GM19240 (cell line): Measurements from ENCODE around the gene RRAS.

Source experiments
- DNase-seq: peaks from one replicate; pipeline ENCODE4 v3.0.0; 2011; ENCODE audit warnings: low spot score; ENCODE audit not compliant: insufficient read length

RRAS gene

GRCh38 chr19:49640113-49640898 is at the start of gene RRAS:
Gene RRAS, minus strand, starts transcription at chr19:49640143. Its CDS starts 45 bp downstream, at chr19:49640098.
- DNase-seq, result peak; percentile 93

DNA sequence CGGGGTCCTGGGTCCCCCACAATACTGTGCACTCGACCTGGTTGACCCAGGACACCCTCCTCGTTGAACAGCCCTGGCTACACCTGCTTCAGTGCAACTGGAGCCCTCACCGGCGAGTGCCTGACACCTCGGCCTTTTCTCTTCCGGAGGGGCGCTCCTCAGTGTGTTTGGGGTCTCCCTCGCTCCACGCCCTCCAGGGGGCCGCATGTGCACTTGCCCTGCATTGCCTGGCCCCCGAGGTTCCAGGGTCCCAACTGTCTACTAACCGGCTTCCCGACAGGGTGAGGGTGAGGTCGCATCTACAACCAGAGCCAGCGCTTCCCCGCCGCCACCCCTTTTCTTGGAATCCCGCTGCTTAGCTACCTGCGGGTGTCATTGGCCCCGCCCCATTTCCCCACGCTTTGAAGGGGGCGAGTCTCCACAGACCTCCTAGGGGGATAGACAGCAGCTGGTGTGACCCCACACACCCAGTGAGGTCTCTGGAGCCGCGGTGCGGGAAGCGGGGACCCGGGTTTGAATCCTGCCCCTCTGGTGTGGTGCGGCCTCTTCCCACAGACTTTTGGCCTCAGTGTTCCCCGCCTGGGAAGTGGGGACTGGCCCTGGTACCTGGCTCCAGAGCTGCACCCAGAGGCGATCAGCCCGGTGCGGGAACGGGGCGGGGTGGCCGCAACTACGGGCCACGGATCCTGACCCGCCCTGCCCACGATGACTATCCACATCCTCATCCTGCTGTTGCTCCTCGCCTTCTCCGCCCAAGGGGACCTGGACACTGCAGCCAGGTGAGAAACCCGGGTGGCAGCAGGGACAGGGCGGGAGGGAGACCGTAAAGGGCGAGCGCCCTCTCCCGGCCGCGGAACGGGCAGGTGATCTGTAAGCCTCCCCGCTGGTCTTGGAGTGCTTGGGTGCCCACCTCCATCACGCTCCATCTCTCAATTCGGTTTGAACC is 49.5 kb upstream of the RRAS start, which contains the start of gene ADM5:
TSS of gene ADM5 (plus strand) at position 462 of the 946 bp plus-strand sequence. CDS start at position 706, 244 bp downstream.
- DNase-seq, result no peak

DNA sequence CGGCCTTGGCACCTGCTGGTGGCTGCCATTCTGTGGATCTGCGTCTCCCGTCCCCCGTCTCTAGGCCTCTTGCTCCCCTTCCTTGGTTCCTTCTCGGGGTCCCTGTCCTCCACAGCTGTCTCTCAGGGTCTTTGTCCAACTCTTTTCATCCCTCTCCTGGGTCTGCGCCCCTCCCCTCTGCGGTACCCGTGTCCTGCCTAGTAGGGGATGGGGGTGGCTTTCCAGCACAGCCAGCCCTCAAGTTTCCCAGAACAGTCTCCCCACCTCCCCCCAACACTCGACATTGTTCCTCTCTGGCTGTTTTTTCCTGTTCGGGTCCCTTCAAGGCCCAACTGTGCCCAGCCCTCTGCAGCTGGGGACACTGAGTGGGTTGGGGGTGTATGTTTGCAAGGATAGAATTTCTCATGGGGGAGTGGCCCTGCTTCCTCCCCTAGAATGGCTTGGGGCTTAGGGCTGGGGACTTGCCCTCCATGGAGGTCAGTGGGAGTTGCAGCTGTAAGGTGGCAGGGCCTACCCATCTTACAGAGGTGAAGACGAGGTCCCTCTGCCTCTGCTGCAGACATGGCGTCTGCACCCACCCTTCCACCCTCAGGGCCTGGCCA is 48.7 kb upstream of the RRAS start:
- no peak for DNase-seq

DNA sequence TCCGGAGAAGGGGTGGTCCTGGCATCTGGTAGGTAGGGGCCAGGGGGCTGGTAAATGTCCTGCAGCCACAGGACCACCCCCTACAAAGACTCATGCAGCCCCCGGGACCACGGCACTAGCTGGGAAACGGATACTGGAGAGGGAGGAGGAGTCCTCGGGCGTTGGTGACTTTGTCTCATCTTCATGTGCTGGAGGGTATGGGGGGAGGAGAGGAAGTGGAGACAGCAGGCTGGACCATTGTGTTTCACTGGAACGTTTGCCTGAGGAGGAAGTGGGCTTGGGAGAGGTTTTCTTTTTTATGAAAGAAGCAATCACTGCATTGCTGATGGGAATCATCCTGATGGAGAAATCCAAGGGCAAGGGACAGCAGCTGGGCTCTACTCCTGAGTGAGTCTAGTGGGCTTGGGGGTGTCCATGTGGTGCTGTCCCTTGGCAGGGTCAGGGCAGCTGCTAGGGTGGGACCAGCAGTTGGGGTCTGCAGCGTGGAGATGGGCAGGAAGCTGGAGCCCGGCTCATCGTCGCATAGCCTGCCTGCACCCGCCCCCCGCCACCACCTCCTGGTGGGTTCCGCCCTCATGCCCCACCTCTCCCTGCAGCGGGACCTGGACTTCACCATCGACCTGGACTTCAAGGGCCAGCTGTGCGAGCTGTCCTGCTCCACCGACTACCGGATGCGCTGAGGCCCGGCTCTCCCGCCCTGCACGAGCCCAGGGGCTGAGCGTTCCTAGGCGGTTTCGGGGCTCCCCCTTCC is 47.8 kb upstream of the RRAS start:
- no peak for DNase-seq

DNA sequence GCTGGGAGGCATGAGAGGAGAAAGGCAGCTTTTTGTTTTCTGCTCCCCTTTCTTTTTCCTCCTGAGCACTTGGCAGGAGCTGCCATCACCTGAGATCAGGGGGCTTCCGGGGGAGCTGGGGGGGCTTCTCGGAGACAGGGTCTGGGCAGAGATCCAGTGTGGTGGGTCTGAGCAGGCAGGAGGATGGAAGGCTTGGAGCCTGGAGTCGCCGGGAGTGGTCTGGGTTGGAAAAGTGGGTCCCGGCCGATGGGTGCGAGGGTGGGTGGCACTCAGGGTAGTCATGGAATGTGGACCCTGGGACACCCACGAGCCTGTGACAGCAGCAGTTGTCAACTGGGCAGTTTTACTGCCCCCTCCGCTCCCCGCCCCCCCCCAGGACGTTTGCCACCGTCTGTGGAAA is 47.2 kb upstream of the RRAS start:
- no peak for DNase-seq

GRCh38 chr19:49686503-49687088 is 46.7 kb upstream of the RRAS start:
- no peak for DNase-seq

GRCh38 chr19:49685845-49686332 is 45.9 kb upstream of the RRAS start:
- no peak for DNase-seq

DNA sequence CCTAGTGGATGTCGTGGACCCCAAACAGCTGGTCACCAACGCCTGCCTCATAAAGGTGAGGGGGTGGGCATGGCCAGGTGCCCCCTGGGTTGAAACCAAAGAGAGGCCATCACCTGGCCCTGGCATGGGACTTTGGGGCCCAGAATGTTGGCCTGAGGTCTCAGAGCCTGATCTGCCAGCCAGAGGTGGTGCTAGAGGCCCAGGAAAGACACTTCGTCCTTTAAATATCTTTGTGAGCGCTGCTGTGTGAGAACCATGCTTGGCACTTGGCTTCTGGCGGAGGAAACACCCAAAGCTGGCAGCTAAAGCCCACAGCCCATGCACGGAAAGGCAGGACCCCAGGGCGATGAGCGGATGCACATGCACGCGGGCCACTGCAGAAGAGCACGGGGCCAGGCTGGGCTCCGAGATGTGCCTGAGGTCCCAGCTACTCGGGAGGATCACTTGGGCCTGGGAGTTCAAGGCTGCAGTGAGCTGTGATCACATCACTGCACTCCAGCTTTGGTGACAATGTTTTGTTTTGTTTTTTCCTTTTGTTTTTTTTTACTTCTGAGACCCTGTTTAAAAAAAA is 45.1 kb upstream of the RRAS start:
- no peak for DNase-seq

GRCh38 chr19:49684251-49684982 is 44.5 kb upstream of the RRAS start:
- DNase-seq, result no peak

DNA sequence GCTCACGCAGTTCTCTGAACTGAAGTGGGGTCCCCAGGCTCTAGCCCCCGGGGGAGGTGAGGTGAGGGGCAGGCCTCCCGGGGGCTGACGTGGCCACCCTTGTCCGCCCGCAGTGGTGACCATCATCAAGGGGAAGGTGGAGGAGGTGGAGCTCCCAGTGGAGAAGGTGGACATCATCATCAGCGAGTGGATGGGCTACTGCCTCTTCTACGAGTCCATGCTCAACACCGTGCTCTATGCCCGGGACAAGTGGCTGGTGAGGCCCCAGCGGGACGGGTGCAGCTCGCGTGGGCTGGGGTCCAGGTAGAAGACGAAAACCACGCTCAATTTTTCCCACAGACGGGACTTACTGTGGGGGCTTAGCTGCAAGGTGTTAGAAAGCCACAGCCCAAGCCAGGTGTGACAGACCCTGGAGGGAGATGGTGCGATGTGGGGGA is 43.9 kb upstream of the RRAS start:
- no peak for DNase-seq

- no peak for DNase-seq
Observed at GRCh38 chr19:49682274-49682673, 42.3 kb upstream of the RRAS start.

GRCh38 chr19:49681830-49682229 is 41.9 kb upstream of the RRAS start:
- no peak for DNase-seq

DNA sequence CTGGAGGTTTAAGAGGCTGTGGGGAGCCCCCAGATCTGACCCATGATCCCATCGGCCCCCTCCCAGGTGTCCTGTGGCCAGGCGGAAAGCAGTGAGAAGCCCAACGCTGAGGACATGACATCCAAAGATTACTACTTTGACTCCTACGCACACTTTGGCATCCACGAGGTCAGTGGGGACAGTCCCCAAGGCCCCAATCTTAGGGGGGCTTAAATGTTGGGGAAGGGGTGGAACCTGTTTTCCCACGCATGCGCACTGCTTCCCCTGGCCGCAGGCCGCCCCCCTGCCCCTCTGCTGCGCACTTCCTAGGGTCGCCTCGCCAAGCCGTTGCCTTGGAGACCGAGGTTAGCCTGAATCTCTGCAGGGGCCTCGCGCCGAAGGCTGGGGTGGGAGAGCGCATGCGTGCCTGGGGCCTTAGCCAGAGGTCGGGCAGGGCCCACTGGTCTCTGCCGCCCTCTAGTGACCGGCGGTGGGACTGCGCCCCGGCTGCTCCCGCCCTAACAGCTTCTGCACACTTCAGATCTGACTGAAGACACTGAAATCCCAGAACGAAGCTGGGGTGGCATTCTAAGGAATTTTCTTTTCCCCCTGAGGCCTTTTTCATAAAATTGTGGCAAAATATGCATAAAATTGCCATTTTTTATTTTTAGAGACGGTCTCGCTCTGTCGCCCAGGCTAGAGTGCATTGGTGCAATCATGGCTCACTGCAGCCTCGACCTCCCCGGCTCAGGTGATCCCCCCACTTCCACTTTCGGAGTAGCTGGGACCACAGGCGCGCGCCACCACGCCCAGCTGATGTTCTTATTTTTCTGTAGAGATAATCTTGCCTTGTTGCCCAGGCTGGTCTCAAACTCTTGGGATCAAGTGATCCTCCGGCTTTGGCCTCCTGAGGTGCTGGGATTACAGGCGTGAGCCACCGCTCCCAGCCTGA is 40.7 kb upstream of the RRAS start:
- DNase-seq, result peak; percentile 97

DNA sequence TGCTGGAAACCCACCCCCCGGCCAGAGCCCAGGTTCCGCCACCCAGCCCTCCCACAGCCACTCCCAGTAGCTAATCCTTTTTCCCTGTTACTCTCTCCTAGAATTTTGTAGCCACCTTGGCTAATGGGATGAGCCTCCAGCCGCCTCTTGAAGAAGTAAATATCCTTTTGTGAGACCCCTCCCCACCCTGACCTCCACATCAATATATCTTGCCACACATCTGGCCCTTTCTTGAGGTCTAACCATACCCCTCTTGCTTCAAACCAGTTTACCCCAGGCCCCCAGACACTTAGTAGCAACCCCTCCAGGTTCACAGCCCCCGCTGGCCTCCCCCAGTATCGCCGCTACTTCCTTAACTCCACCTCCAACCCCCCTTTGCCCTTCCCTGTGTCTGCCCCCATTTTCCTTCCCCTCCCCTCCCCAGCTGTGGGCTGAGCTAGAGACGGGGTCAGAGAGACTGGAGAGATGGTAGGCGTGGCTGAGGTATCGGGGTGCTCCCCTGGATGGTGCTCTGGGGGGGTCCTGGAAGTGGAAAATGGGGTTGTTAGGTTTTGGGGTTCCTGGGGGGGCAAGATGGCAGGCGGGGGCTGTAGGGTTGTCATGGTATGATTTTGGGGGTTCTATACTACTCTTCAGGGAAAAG is 39.9 kb upstream of the RRAS start:
- DNase-seq, result no peak

GRCh38 chr19:49678985-49679770 is 39.2 kb upstream of the RRAS start:
- no peak for DNase-seq

GRCh38 chr19:49677901-49678674 is 38.1 kb upstream of the RRAS start:
- DNase-seq, result no peak
